Measurements from ENCODE around the gene SLC13A3.

SLC13A3 gene, protein sequence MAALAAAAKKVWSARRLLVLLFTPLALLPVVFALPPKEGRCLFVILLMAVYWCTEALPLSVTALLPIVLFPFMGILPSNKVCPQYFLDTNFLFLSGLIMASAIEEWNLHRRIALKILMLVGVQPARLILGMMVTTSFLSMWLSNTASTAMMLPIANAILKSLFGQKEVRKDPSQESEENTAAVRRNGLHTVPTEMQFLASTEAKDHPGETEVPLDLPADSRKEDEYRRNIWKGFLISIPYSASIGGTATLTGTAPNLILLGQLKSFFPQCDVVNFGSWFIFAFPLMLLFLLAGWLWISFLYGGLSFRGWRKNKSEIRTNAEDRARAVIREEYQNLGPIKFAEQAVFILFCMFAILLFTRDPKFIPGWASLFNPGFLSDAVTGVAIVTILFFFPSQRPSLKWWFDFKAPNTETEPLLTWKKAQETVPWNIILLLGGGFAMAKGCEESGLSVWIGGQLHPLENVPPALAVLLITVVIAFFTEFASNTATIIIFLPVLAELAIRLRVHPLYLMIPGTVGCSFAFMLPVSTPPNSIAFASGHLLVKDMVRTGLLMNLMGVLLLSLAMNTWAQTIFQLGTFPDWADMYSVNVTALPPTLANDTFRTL

DNA sequence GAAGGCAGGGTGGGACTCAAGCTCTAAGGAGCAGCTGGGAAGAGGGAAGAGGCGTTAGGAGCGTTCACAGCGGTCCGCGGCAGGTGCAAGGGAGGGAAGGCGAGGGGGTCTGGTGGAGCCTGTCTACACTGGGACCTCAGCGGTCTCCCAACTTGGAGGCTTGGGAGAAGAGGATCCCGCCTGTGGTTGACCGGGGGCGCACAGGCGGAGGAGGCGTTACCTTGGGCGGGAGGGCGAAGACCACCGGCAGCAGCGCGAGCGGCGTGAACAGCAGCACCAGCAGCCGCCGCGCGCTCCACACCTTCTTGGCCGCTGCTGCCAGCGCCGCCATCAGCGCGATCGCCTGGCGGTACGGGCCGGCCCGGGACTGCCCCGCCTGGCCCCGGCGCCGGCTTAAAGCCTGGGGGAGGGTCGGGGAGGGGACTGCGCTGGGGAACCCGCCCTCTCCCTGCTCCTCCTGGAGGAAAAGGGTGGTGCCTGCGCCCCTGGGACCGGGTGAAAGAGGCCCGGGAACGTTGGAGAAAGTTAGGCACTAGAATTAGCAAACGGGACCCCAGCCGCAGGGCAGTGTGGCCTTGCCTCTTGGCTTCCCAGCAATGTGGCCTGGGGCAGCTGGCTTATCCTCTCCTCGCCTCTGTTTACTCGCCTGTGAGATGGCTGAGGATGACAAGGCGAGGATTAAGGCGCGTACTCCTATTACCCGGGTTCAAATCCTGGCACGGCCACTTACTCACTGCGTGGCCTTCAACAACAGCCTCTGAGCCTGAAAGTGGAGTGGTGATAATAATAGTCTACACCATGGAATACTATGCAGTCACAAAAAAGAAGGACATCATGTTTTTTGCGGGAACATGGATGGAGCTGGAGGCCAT is at the start of gene SLC13A3:
TSS of gene SLC13A3 (minus strand) at position 369 of the 872 bp plus-strand sequence. CDS start at position 331, 38 bp downstream.
- DNase-seq: no peak

DNA sequence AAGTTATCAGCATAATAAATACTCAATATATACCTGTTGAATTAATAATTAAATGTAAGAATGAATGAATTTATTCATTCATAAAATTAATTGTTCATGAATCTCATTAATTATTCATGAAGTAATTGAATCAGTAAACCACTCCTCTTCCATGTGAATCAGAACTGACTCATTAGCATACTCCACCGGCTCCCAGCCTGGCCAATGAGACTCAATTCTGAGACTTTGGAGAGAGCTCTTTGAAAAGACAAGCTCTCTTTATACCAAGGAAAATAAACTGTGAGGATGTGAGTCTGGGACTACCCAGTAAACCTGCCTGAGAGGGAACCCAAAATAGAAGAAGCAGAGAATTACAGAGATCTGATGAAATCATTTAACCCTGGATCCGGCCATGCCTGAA is 49.8 kb upstream of the SLC13A3 start:
- DNase-seq: no peak

DNA sequence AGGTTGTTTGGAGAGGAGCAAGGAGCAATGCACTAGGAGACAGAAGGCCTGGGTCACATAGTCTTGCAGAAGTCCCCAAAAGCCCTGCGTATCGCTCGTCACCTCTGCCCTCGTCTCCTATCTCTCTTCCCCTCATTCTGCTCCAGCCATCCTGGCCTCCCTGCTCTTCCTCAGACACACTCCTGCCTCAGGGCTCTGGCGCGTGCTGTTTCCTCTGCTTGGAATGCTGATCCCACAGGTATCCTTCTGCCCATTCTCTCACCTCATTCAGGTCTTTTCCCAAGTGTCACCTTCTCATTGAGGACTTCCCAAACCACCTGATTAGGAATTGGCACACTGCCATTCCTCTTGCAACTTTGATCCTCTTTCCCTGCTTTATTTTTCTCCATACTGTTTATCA is 49.2 kb upstream of the SLC13A3 start:
- no peak for DNase-seq

DNA sequence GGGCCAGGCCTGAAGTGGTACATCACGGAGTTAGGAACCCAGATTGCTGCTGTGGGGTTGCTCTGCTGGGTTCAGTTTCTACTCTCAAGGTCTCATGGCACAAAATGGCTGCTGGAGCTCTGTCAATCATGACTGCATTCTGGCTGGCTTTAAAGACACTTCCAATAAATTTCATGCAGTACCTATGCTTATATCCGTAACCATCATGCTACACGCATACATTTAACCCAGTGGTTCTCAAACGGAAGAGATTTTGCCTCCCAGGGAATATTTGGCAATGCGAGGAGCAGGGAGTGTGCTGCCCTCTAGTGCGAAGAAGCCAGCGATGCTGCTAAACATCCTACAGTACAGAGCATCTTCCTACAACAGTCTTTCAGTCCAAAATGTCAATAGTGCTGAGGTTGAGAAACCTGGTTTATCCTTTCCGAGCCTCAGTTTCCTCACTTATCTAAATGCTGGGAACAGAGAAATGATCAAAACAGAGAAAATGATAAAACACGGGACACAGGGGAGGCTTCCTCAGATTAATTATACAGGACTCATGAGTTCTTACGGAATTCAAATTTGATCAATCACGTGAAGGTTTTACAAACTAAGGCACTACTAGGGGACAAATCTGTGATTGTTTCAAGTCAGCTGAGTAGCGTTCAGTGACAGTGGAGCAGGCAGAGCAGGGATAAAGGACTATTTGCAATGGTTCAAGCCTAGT is 48.5 kb upstream of the SLC13A3 start:
- DNase-seq: peak in 1 of 2 experiments; percentile 22

DNA sequence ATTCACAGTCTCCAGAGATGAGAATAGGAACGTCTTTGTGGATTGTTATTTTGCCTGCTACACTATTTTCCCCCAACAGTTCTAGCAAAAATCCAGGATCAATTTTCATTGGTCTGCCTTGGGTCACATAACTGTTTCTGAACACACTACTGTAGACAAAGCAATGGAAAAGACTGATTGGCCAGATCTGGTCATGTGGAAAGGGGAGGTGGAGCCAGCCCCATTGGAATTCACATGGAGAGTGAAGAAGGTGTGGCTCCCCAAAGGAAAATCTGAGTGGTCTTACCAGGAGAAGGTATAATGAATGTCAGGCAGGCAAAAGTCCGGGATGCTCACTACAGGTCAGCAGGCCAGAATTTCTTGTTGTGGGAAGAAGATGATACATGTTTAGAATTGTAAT is 47.5 kb upstream of the SLC13A3 start:
- DNase-seq: no peak

DNA sequence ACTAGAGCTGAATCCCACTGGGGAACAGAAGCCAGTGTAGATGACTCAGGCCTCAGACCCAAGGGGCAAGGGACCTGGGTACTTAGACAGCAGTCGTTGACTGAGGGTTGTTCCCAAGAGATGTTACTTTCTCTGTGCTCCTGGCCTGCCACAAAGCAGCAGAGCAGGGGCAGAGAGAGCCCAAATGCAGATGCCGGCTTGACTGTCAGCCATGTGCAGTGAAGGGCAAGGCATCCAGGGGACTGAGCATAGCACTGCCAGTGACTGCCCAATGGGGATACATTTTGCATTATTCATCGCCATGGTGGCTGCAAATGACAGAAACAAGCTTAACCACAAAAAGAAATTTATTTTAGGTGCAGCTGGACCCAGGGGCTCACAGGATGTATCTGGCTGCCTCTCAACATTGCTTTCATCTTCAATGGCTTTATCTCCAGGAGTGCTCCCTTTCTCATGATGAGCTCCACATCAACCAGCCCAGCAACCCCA is 45.6 kb upstream of the SLC13A3 start:
- DNase-seq: no peak

DNA sequence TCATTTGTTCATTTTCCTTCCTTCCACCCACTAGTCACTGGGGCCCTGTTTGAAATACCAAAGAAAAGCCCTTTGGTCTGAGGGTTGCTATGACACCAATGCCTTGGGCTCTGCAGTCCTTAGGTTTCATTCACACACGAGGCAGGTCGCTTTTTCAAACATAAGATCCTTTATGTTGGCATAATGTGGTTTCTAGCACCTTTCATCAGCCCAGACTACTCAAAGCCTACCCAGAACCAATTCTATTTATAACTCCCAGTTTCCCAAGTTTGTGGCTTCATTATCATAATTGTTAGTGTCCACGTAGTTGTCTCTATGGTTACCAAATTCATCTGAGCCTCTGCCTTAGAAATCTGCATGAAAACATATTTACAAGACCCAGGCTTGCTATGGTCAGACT is 44.6 kb upstream of the SLC13A3 start:
- DNase-seq: no peak

DNA sequence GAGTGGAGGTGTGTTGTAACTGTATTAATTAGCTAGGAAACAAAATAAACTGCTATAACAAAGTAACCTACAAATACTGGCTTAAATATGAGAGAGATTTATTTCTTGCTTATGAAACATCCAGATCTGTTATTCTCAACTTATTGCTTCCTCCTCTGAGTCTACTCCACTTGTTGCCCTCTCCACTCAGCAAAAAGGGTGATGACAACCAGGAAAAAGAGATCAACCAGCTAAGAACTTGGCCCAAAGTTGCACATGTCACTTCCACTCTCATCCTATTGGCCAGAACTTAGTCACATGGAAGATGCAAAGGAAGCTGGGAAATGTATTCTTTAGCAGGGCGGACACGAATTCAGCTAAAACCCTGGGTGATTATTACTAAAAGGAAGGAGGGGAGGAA is 43.2 kb upstream of the SLC13A3 start:
- peak; percentile 33 to 35 for DNase-seq

DNA sequence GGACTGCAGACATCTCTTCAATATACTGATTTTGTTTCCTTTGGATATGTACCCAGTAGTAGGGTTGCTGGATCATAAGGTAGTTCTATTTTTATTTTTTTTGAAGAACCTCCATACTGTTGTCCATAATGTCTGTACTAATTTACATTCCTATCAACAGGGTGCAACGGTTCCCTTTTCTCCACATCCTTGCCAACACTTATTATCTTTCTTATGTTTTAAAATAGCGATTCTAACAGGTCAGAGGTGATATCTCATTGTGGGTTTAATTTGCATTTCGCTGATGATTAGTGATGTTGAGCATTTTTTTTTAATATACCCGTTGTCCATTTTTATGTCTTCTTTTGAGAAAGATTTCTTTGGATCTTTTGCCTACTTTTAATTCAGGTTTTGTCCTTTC is 39.9 kb upstream of the SLC13A3 start:
- no peak for DNase-seq

DNA sequence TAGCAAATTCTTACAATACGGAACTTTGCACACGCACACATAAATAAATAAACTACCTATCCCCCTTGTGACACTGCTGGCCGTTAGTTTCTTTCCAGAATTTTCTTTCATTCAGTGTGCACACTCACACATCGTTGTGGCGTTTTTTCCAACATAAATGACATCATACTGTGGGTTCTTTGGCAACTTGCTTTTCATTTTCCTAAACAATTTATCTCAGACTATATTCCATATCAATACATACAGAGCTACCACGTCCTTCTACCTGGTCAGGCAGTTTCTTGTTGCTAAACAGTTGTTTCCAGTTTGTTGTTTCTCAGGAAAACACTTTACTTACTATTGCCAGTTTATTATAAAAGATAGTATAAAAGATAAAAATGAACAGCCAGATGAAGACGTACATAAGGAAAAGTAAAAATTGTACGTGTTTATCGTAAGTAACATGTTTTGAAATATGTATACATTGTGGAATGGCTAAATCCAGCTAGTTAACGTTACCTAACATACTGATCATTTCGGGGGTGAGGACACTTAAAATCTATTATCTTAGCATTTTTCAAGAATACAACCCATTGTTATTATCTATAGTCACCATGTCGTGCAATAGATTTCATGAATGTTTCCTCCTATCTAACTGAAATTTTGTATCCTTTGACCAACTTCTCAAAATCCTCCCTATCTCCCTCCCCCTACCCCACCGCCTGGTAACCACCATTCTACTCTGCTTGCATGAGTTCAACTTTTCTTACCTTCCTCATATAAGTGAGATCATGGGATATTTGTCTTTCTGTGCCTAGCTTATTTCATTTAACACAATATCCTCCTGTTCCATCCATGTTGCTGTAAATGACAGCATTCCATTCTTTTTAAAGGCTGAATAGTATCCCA is 39.2 kb upstream of the SLC13A3 start:
- DNase-seq: no peak

DNA sequence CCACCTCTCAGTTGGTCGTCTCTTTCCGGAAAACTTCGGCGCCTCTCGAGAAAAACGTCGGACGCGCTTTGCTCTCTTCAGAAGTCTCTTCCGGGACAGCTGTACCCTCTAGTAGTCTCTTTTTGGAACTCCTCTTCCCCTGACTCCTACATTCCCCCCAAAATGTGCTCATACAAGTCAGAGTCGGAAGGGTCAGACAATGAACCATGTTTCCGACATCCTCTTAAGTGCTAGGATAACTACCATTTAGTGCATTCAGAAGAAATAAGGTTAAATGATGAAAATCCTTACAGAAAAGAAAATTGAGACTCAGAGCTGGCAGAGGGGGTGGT is 38.5 kb upstream of the SLC13A3 start:
- DNase-seq: no peak

DNA sequence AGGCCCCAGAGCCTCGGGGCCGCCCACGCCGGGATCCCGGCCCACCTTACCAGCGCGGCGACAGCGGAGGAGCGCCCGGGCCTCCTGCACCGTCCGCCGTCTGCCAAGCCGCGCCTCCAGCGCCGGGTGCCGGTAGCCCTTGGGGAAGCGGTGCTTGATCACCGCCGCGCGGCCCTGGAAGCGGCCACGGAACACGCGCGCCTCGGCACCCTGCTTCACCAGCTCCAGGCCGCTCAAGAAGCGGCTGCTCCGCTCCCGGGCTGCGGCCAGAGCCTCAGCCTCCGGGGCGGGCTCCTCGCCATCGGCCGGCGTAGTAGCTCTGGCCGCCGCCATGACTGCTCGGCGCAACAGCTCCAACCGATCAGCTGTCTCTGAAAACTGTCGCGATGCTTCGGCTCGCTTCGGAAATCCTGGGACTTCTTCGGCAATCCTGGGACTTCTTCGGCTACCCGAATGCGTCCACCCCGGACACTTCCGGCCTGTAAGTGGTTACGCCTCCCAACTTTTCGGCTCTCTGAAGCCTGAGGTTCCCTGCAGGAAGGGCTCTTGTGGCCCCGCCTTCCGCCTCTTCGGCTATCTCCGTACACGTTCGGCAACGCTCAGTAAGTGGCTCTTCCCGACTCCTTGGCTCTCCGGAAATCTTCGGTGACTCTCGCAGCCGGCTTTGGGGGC is 38.0 kb upstream of the SLC13A3 start, which contains the start of gene TP53RK:
TSS of gene TP53RK (minus strand) at position 363 of the 672 bp plus-strand sequence. CDS start at position 333, 30 bp downstream.
- DNase-seq: peak; percentile 98 to 99

DNA sequence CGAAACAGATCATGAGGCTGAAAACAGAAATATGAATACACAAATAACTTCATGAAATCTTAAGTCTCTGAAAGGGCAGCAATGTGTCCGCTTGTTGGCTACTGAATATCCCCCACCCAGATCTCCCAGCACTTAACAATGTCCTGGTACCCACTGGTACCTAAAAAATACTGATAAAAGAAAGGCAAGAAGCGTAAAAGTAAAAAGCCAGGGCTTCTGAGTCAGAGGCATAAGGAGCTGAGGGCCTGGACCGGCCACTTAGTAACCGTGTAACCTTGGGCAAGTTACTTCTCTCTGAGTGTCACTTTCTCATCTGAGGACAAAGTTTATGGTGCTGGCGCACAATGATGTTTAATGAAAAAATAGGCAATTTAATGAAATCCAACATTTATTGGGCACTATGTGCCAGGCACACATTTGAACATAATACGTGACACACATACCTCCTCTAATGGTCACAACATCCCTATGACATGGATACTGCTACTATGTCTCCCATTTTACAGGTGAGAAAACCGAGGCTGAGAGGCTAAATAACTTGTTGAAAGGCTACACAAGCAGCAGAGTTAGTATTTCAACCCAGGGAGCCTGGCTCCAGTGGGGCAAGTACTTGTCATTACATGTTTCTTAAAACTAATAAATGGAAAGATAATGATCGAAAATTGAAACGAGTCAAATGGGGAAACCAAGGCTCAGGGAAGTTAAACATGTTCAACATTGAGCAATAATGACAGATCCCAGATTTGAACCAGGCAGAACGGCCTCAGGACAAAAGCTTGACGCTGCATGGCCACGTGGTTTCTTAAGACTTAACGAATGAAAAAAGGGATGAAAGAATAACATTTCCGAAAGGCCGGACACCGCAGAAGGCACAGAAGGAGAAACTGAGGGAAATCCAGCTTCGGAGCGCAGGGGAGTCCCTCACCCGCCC is 37.2 kb upstream of the SLC13A3 start:
- DNase-seq: peak; percentile 30 to 40

DNA sequence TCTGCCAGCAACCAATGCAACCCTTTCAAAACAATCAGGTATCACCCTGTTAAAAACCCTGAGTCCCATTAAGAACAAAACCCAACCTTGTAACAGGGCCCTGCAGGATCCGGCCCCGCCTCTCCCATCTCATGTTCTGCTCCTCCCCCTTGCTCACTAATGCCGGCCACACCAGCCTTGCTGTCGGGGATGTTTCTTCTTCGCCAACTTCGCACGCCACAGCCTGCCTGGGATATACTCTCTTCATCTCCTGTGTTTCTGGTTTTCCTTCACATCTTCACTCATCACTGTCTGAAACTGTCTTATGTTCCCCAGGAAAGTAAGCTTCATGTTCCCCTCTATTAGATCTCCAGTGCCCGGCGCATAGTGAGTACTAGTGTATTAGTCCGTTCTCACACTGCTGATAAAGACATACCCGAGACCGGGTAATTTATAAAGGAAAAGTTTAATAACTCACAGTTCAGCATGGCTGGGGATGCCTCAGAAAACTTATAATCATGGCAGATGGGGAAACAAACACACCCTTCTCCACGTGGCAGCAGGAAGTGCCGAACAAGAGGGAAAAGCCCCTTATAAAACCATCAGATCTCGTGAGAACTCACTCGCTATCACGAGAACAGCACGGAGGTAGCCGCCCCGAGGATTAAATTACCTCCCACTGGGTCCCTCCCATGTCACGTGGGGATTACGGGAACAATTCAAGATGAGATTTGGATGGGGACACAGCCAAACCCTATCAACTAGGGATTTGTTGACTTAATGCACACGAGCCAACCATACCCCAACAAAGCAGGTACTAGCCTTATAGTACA is 32.9 kb upstream of the SLC13A3 start:
- no peak for DNase-seq

DNA sequence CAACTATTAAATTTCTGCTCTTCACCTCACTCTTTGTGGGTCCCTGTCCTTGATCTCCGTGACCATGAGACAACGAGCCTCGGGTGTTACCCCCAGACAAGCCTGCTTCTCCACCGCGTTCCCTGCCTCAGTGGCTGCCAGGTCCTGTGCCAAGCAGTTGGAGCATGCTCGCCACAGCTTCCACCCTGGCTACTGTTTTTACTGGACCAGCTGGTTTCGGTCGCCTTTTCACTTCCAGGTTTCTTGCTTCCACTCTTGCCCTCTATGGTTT is 32.3 kb upstream of the SLC13A3 start:
- DNase-seq: no peak

DNA sequence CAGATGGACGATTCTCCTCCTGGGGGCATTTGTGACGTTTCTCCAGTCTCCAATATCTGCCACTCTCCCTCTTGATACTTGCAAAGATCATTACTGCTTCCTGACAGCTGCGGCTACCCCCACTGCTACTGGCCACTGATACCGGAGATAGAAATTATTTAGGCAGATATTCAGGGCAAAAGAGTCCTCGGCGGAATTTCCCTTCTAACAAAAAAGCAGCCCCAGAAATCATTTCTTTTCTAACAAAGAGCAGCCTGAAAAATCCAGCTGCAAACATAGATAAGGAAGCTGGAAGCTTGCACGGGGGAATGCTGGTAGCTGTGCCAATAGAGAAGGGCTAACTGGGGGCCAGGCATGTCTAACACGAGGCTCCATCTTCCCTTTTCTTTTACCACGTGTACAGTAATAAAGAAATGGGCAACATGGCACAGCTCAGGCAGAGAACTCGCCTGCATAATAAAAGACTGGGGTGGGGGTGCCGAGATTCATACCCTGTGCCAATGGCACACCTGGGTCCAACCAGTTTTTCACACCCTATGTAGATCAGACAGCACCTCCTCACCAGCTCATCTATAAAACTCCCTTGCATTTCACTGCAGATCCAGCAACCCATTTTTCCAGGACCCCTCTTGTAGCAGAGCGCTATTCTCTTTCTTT is 31.9 kb upstream of the SLC13A3 start:
- no peak for DNase-seq

DNA sequence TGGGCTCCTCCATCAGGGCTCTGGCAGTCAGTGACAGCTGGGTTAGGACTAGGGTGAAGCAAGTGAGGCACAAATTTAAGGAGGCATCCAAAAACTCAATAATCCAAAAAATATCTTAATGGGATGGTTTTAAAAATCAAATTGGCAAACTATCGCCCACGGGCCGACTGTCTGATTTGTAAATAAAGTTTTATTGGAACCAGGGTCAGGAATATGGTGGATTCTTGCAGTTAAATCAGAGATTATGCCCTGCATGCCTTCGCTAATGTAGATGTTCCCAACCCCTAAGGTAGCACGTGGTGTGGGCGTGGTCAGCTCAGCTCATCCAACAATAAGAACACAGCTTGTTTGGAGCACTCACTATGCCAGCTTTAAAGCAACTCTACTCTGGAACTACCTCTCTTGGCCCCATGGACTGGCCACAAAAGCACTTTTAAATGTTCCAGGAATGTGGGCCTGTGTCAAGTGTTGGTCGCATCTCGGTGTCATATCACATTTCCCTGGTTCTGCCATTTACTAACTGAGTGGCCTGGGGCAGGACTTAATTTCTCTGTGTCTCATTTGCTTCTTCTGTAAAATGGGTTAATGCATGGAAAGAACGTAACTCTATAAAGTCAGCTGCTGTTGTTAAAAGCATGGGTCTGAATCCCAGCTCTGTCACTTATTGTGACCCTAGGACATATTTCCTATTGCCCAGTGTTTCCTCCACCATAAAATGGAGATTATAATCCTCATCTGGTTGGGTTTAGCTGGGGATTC is 31.0 kb upstream of the SLC13A3 start:
- no peak for DNase-seq
